Activated effector memory CD4-positive, alpha-beta T cell treated with anti-CD3 and anti-CD28 coated beads, Interleukin-2, amount 50 U/mL, for 16 hours (primary cell): ENCODE measurements around the gene CCDC43.
"Not testable (repeated sequence)": the region's sequence is repeated elsewhere in the genome, so short reads cannot be mapped to it uniquely, and the experiment has no call there.

Source experiments
- DNase-seq: peaks from one replicate; pipeline ENCODE4 v3.0.0-alpha.2; 2020

The CCDC43 gene

GRCh38 chr17:44689477-44690217 lies at the start of gene CCDC43:
CCDC43 (minus strand) TSS chr17:44689776; CDS start chr17:44689753, 23 bp downstream.
- DNase-seq = peak; percentile 97

GRCh38 chr17:44738214-44738906 lies 48.8 kb upstream of the CCDC43 start:
- DNase-seq = no peak

- DNase-seq = no peak
These were observed 47.1 kb upstream of the CCDC43 start for GRCh38 chr17:44736551-44737240.

- DNase-seq = no peak
These were observed 44.7 kb upstream of the CCDC43 start for GRCh38 chr17:44734272-44734671.

GRCh38 chr17:44733753-44734152 lies 44.2 kb upstream of the CCDC43 start:
- DNase-seq = no peak

- DNase-seq = not testable (repeated sequence)
These were observed 36.5 kb upstream of the CCDC43 start for GRCh38 chr17:44726121-44726520.

GRCh38 chr17:44722254-44722653 lies 32.7 kb upstream of the CCDC43 start:
- DNase-seq = no peak

- DNase-seq = no peak
These were observed 29.9 kb upstream of the CCDC43 start for GRCh38 chr17:44719444-44719843.

- peak; percentile 92 for DNase-seq
These were observed 19.1 kb upstream of the CCDC43 start, which contains the start of gene DBF4B for GRCh38 chr17:44708401-44709263. DBF4B (plus strand) TSS chr17:44708665; CDS start chr17:44708821, 156 bp downstream.

- DNase-seq = no peak
These were observed 18.3 kb upstream of the CCDC43 start for GRCh38 chr17:44707755-44708400.

GRCh38 chr17:44700288-44700687 lies 10.7 kb upstream of the CCDC43 start:
- not testable (repeated sequence) for DNase-seq

- no peak for DNase-seq
These were observed 4.0 kb upstream of the CCDC43 start for GRCh38 chr17:44693609-44694008.

- DNase-seq = not testable (repeated sequence)
These were observed 1.2 kb upstream of the CCDC43 start for GRCh38 chr17:44690746-44691306.

- no peak for DNase-seq
These were observed 700 bp downstream of the CCDC43 start for GRCh38 chr17:44688675-44689476.

GRCh38 chr17:44688200-44688599 lies 1.4 kb downstream of the CCDC43 start:
- DNase-seq = no peak

GRCh38 chr17:44687756-44688155 lies 1.8 kb downstream of the CCDC43 start:
- DNase-seq = no peak

GRCh38 chr17:44683303-44683702 lies 6.3 kb downstream of the CCDC43 start:
- not testable (repeated sequence) for DNase-seq

GRCh38 chr17:44677136-44677535 lies 12.4 kb downstream of the CCDC43 start:
- no peak for DNase-seq

- no peak for DNase-seq
These were observed 15.7 kb downstream of the CCDC43 start for GRCh38 chr17:44673893-44674292.

- no peak for DNase-seq
These were observed 17.0 kb downstream of the CCDC43 start for GRCh38 chr17:44672479-44673093.
